ENCODE measurements around the gene RPUSD4.

DNA sequence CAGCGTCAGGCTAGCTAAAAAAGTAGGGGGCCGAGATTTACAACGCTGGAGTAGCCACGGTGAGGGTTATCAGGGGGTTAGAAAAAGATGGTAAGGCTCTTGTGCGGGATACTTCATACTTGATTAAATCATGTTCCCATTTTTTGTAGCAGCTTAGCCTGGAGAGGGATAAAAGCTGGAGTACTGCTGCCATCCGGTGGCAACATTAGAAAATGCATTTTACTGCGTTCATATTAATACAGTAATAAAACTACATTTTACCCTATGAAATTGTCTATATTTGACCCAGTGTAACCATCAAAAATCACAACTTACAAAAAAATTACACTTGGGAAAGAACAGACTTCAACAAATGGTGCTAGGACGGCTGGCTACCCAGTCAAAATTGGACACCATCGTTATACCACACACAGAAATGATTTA, 17.3 kb downstream of the RPUSD4 start:
- TF ChIP-seq, protein P1, sequence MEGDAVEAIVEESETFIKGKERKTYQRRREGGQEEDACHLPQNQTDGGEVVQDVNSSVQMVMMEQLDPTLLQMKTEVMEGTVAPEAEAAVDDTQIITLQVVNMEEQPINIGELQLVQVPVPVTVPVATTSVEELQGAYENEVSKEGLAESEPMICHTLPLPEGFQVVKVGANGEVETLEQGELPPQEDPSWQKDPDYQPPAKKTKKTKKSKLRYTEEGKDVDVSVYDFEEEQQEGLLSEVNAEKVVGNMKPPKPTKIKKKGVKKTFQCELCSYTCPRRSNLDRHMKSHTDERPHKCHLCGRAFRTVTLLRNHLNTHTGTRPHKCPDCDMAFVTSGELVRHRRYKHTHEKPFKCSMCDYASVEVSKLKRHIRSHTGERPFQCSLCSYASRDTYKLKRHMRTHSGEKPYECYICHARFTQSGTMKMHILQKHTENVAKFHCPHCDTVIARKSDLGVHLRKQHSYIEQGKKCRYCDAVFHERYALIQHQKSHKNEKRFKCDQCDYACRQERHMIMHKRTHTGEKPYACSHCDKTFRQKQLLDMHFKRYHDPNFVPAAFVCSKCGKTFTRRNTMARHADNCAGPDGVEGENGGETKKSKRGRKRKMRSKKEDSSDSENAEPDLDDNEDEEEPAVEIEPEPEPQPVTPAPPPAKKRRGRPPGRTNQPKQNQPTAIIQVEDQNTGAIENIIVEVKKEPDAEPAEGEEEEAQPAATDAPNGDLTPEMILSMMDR (IDR thresholded peaks at IDR 0.05 in 2 of 3, conservative IDR thresholded peaks at IDR 0.05 in 1 of 3; ENCODE audit: control insufficient read depth in 2 of 3, extremely low read depth in 1 of 3, insufficient read depth in 1 of 3, low read depth in 3 of 3, low read length in 3 of 3): peak; percentile 43 to 70 (median 54); a peak in 5 of 6 replicates
- no peak for TF ChIP-seq MYC (IDR thresholded peaks at IDR 0.05; ENCODE audit: insufficient read depth, insufficient read length, insufficient replicate concordance, low read length, severe bottlenecking)
- TF ChIP-seq, protein P2, sequence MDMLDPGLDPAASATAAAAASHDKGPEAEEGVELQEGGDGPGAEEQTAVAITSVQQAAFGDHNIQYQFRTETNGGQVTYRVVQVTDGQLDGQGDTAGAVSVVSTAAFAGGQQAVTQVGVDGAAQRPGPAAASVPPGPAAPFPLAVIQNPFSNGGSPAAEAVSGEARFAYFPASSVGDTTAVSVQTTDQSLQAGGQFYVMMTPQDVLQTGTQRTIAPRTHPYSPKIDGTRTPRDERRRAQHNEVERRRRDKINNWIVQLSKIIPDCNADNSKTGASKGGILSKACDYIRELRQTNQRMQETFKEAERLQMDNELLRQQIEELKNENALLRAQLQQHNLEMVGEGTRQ (IDR thresholded peaks at IDR 0.05; ENCODE audit: borderline replicate concordance, low read depth, low read length): no peak
- TF ChIP-seq SMC3 (IDR thresholded peaks at IDR 0.05; ENCODE audit: borderline replicate concordance, low read length): peak; percentile 89
- no peak for TF ChIP-seq SMAD1 (IDR thresholded peaks at IDR 0.05; ENCODE audit: low read depth, partially characterized antibody)
- no peak for TF ChIP-seq ZNF274 (IDR thresholded peaks at IDR 0.05; ENCODE audit: insufficient read depth, insufficient read length)
- no peak for TF ChIP-seq TCF3 (IDR thresholded peaks at IDR 0.05; ENCODE audit: borderline replicate concordance, insufficient read depth, low read depth, low read length)
- TF ChIP-seq, protein P3, sequence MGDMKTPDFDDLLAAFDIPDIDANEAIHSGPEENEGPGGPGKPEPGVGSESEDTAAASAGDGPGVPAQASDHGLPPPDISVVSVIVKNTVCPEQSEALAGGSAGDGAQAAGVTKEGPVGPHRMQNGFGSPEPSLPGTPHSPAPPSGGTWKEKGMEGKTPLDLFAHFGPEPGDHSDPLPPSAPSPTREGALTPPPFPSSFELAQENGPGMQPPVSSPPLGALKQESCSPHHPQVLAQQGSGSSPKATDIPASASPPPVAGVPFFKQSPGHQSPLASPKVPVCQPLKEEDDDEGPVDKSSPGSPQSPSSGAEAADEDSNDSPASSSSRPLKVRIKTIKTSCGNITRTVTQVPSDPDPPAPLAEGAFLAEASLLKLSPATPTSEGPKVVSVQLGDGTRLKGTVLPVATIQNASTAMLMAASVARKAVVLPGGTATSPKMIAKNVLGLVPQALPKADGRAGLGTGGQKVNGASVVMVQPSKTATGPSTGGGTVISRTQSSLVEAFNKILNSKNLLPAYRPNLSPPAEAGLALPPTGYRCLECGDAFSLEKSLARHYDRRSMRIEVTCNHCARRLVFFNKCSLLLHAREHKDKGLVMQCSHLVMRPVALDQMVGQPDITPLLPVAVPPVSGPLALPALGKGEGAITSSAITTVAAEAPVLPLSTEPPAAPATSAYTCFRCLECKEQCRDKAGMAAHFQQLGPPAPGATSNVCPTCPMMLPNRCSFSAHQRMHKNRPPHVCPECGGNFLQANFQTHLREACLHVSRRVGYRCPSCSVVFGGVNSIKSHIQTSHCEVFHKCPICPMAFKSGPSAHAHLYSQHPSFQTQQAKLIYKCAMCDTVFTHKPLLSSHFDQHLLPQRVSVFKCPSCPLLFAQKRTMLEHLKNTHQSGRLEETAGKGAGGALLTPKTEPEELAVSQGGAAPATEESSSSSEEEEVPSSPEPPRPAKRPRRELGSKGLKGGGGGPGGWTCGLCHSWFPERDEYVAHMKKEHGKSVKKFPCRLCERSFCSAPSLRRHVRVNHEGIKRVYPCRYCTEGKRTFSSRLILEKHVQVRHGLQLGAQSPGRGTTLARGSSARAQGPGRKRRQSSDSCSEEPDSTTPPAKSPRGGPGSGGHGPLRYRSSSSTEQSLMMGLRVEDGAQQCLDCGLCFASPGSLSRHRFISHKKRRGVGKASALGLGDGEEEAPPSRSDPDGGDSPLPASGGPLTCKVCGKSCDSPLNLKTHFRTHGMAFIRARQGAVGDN (IDR thresholded peaks at IDR 0.05): no peak
- TF ChIP-seq, protein P4, sequence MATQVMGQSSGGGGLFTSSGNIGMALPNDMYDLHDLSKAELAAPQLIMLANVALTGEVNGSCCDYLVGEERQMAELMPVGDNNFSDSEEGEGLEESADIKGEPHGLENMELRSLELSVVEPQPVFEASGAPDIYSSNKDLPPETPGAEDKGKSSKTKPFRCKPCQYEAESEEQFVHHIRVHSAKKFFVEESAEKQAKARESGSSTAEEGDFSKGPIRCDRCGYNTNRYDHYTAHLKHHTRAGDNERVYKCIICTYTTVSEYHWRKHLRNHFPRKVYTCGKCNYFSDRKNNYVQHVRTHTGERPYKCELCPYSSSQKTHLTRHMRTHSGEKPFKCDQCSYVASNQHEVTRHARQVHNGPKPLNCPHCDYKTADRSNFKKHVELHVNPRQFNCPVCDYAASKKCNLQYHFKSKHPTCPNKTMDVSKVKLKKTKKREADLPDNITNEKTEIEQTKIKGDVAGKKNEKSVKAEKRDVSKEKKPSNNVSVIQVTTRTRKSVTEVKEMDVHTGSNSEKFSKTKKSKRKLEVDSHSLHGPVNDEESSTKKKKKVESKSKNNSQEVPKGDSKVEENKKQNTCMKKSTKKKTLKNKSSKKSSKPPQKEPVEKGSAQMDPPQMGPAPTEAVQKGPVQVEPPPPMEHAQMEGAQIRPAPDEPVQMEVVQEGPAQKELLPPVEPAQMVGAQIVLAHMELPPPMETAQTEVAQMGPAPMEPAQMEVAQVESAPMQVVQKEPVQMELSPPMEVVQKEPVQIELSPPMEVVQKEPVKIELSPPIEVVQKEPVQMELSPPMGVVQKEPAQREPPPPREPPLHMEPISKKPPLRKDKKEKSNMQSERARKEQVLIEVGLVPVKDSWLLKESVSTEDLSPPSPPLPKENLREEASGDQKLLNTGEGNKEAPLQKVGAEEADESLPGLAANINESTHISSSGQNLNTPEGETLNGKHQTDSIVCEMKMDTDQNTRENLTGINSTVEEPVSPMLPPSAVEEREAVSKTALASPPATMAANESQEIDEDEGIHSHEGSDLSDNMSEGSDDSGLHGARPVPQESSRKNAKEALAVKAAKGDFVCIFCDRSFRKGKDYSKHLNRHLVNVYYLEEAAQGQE (IDR thresholded peaks at IDR 0.05; ENCODE audit: low read depth, low read length): no peak
- TF ChIP-seq MTA3 (IDR thresholded peaks at IDR 0.05; ENCODE audit: borderline replicate concordance, low read length): no peak
- no peak for TF ChIP-seq RBBP5 (conservative IDR thresholded peaks at IDR 0.05)
- no peak for TF ChIP-seq GABPA (IDR thresholded peaks at IDR 0.05; ENCODE audit: low read depth)
- TF ChIP-seq, protein P5, sequence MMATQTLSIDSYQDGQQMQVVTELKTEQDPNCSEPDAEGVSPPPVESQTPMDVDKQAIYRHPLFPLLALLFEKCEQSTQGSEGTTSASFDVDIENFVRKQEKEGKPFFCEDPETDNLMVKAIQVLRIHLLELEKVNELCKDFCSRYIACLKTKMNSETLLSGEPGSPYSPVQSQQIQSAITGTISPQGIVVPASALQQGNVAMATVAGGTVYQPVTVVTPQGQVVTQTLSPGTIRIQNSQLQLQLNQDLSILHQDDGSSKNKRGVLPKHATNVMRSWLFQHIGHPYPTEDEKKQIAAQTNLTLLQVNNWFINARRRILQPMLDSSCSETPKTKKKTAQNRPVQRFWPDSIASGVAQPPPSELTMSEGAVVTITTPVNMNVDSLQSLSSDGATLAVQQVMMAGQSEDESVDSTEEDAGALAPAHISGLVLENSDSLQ (IDR thresholded peaks at IDR 0.05): no peak

All from GM12878 (cell line).